Osteoblast (primary cell): ENCODE measurements around the gene STUM. TPM values are rescaled to one million over a fixed set of nuclear protein-coding genes. Genes with fewer than 3 reads are reported as not detected.
A peak's percentile ranks its signal among the peaks of the same experiment; 100 is the strongest.

Experiments used
- DNase-seq: peaks from one replicate; pipeline ENCODE4 v3.0.0; 2011; ENCODE audit warnings: low spot score, mixed read lengths; ENCODE audit not compliant: insufficient read length; ENCODE audit errors: missing footprints
- H2AFZ ChIP-seq: 2 replicates; pipeline ENCODE4 v1.6.0; 2011; ENCODE audit warnings: mild to moderate bottlenecking, low read length
- H3K27ac ChIP-seq: 2 replicates; pipeline ENCODE4 v1.5.1; 2011; ENCODE audit warnings: mild to moderate bottlenecking, low read depth, low read length, moderate library complexity
- H3K27me3 ChIP-seq: 2 replicates; pipeline ENCODE4 v1.6.0; 2012; ENCODE audit warnings: mild to moderate bottlenecking, control low read depth, inconsistent platforms, low read length, moderate library complexity; ENCODE audit not compliant: insufficient read depth
- H3K36me3 ChIP-seq: 2 replicates; pipeline ENCODE4 v1.5.1; 2011; ENCODE audit warnings: mild to moderate bottlenecking, low read length, control low read depth, moderate library complexity; ENCODE audit not compliant: insufficient read depth
- H3K4me1 ChIP-seq: 2 replicates; pipeline ENCODE4 v1.5.1; 2011; ENCODE audit warnings: mild to moderate bottlenecking, low read length, control low read depth, moderate library complexity; ENCODE audit not compliant: insufficient read depth
- H3K4me2 ChIP-seq: 2 replicates; pipeline ENCODE4 v1.6.0; 2011; ENCODE audit warnings: mild to moderate bottlenecking, low read length; ENCODE audit not compliant: insufficient read depth
- H3K4me3 ChIP-seq: fragments of 200-600 bp; sonication (generic); 3 replicates; pipeline ENCODE4 v1.5.1; 2012; ENCODE audit warnings: mild to moderate bottlenecking, low read length, inconsistent platforms; ENCODE audit not compliant: insufficient read depth
- H3K79me2 ChIP-seq: 2 replicates; pipeline ENCODE4 v1.6.0; 2012; ENCODE audit warnings: mild to moderate bottlenecking, low read length, control low read depth, inconsistent platforms; ENCODE audit not compliant: insufficient read depth
- H3K9me3 ChIP-seq: 2 replicates; pipeline ENCODE4 v1.5.1; 2011; ENCODE audit warnings: low read depth, low read length, control low read depth
- H4K20me1 ChIP-seq: 2 replicates; pipeline ENCODE4 v1.6.0; 2012; ENCODE audit warnings: mild to moderate bottlenecking, low read length, control low read depth; ENCODE audit not compliant: insufficient read depth
- CTCF ChIP-seq: IDR thresholded peaks from 2 replicates; pipeline ENCODE4 v1.5.1; 2011; ENCODE audit warnings: mild to moderate bottlenecking, low read depth, low read length, moderate library complexity; ENCODE audit errors: extremely low read depth
- total RNA-seq: library from RNA; depleted of rRNA; stranded (reverse); fragments of >200 nt; gene quantifications from 2 replicates; pipeline ENCODE4 v1.2.3, GENCODE V29; 2012

The STUM gene
- total RNA-seq, 1 donor = under 0.01 TPM

- H3K4me2 ChIP-seq = no peak overlapping the region
- no peak for TF ChIP-seq CTCF
- no peaks in the 10 kb centered on the region for H3K79me2 ChIP-seq
- no peaks in the 10 kb centered on the region for H3K9me3 ChIP-seq
- no peak overlapping the region for H2AFZ ChIP-seq
- peaks cover 3% of the 10 kb centered on the region for H3K4me1 ChIP-seq
- no peak overlapping the region for H3K4me3 ChIP-seq
- H4K20me1 ChIP-seq = no peaks in the 10 kb centered on the region
- DNase-seq = no peak
- no peak overlapping the region for H3K27ac ChIP-seq
- no peaks in the 10 kb centered on the region for H3K27me3 ChIP-seq
- no peaks in the 10 kb centered on the region for H3K36me3 ChIP-seq
These were observed 99.9 kb downstream of the STUM start for GRCh38 chr1:226648421-226648820.

GRCh38 chr1:226649244-226649643 is 100.7 kb downstream of the STUM start:
- no peak overlapping the region for H3K27ac ChIP-seq
- no peaks in the 10 kb centered on the region for H3K36me3 ChIP-seq
- no peaks in the 10 kb centered on the region for H3K9me3 ChIP-seq
- peaks cover 6% of the 10 kb centered on the region for H3K4me1 ChIP-seq
- DNase-seq = no peak
- H4K20me1 ChIP-seq = no peaks in the 10 kb centered on the region
- no peak overlapping the region for H3K4me2 ChIP-seq
- H3K4me3 ChIP-seq = no peak overlapping the region
- TF ChIP-seq CTCF = no peak
- H3K79me2 ChIP-seq = no peaks in the 10 kb centered on the region
- H3K27me3 ChIP-seq = no peaks in the 10 kb centered on the region
- H2AFZ ChIP-seq = no peak overlapping the region

DNA sequence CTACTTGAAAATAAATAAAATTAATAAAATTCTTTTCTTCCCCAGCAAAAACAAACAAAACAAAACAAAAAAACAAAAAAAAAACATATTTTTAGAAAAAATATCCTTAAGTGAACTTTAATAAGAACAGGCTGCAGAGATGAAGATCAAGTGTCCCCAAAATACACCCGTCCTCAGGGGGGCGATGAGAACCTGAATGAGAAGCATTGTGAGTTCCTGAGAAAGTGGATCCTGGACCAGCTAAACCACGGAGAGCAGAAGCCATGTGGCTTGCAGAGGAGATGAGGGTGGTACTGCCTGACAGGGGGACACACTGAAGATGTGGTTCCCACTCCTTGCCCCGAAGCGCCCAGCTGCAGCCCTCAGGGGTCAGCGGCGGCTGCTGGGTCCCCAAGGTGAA is 101.2 kb downstream of the STUM start:
- Histone ChIP-seq H3K36me3 (no peaks in the 10 kb centered on the region), H2AFZ (no peak overlapping the region), H3K27ac (no peak overlapping the region), H3K4me3 (no peak overlapping the region), H3K4me2 (no peak overlapping the region), H3K79me2 (no peaks in the 10 kb centered on the region), H4K20me1 (no peaks in the 10 kb centered on the region), H3K4me1 (peaks cover 11% of the 10 kb centered on the region), H3K9me3 (no peaks in the 10 kb centered on the region), H3K27me3 (no peaks in the 10 kb centered on the region)
- DNase-seq = peak; percentile 77
- TF ChIP-seq CTCF = peak; percentile 30

- no peak overlapping the region for H3K4me2 ChIP-seq
- no peak overlapping the region for H3K27ac ChIP-seq
- H3K4me1 ChIP-seq = peaks cover 11% of the 10 kb centered on the region
- peak; percentile 47 for DNase-seq
- H3K79me2 ChIP-seq = no peaks in the 10 kb centered on the region
- no peak overlapping the region for H2AFZ ChIP-seq
- no peak overlapping the region for H3K4me3 ChIP-seq
- H3K27me3 ChIP-seq = no peaks in the 10 kb centered on the region
- H3K9me3 ChIP-seq = no peaks in the 10 kb centered on the region
- no peak for TF ChIP-seq CTCF
- no peaks in the 10 kb centered on the region for H3K36me3 ChIP-seq
- no peaks in the 10 kb centered on the region for H4K20me1 ChIP-seq
These were observed 101.8 kb downstream of the STUM start for GRCh38 chr1:226650236-226650841.
